Measurements from ENCODE around the gene WNT7B. TPM values are rescaled to one million over a fixed set of nuclear protein-coding genes. Genes with fewer than 3 reads are reported as not detected.

WNT7B gene
- total RNA-seq, 2 donors from 2014 or later = not detected

- DNase-seq (ENCODE audit: low spot score) (no peak), ATAC-seq (no peak)
- Mint-ChIP-seq H3K27ac (no peak overlapping the region), H3K9me3 (no peaks in the 10 kb centered on the region), H3K4me1 (ENCODE audit: low read depth in 2 of 2) (no peaks in the 10 kb centered on the region), H3K4me3 (no peak overlapping the region), H3K27me3 (peaks cover 0 to 8% of the 10 kb centered on the region in 2 donors), H3K36me3 (no peaks in the 10 kb centered on the region)
These were observed 89.5 kb downstream of the WNT7B start for GRCh38 chr22:45887202-45888131.

GRCh38 chr22:45886540-45886939, 90.4 kb downstream of the WNT7B start:
- no peak overlapping the region for H3K27ac Mint-ChIP-seq

GRCh38 chr22:45885941-45886395, 91.0 kb downstream of the WNT7B start:
- H3K27ac Mint-ChIP-seq = no peak overlapping the region
- H3K36me3 Mint-ChIP-seq = no peaks in the 10 kb centered on the region
- H3K4me3 Mint-ChIP-seq = no peak overlapping the region
- H3K4me1 Mint-ChIP-seq (ENCODE audit: low read depth in 2 of 2) = no peaks in the 10 kb centered on the region
- DNase-seq (ENCODE audit: low spot score) = no peak
- ATAC-seq = no peak
- H3K9me3 Mint-ChIP-seq = no peaks in the 10 kb centered on the region
- peaks cover 0 to 10% of the 10 kb centered on the region in 2 donors for H3K27me3 Mint-ChIP-seq

More at GRCh38 chr22:45886540-45886939, 90.4 kb downstream of the WNT7B start:
- no peak for ATAC-seq
- Mint-ChIP-seq H3K9me3 (no peaks in the 10 kb centered on the region), H3K36me3 (no peaks in the 10 kb centered on the region), H3K4me3 (no peak overlapping the region), H3K4me1 (ENCODE audit: low read depth in 2 of 2) (no peaks in the 10 kb centered on the region), H3K27me3 (peaks cover 0 to 10% of the 10 kb centered on the region in 2 donors)
- DNase-seq (ENCODE audit: low spot score) = no peak

- Mint-ChIP-seq H3K4me3 (no peak overlapping the region), H3K4me1 (ENCODE audit: low read depth in 2 of 2) (no peaks in the 10 kb centered on the region), H3K36me3 (no peaks in the 10 kb centered on the region), H3K9me3 (no peaks in the 10 kb centered on the region), H3K27ac (no peak overlapping the region), H3K27me3 (peaks cover 4 to 10% of the 10 kb centered on the region in 2 donors)
- ATAC-seq (no peak), DNase-seq (ENCODE audit: low spot score) (no peak)
These were observed 91.7 kb downstream of the WNT7B start for GRCh38 chr22:45885171-45885840.

- peaks cover 12 to 16% of the 10 kb centered on the region in 2 donors for H3K27me3 Mint-ChIP-seq
- ATAC-seq = no peak
- DNase-seq (ENCODE audit: low spot score) = no peak
- H3K27ac Mint-ChIP-seq = no peak overlapping the region
- H3K4me1 Mint-ChIP-seq (ENCODE audit: low read depth in 2 of 2) = no peaks in the 10 kb centered on the region
- H3K9me3 Mint-ChIP-seq = no peaks in the 10 kb centered on the region
- H3K4me3 Mint-ChIP-seq = no peak overlapping the region
- H3K36me3 Mint-ChIP-seq = no peaks in the 10 kb centered on the region
These were observed 92.5 kb downstream of the WNT7B start for GRCh38 chr22:45884201-45885062.

- no peaks in the 10 kb centered on the region for H3K4me1 Mint-ChIP-seq (ENCODE audit: low read depth in 2 of 2)
- no peaks in the 10 kb centered on the region for H3K36me3 Mint-ChIP-seq
- H3K4me3 Mint-ChIP-seq = no peak overlapping the region
- H3K27ac Mint-ChIP-seq = no peak overlapping the region
- ATAC-seq = peak in 1 of 2 donors; percentile 33
- peaks cover 12 to 18% of the 10 kb centered on the region in 2 donors for H3K27me3 Mint-ChIP-seq
- H3K9me3 Mint-ChIP-seq = no peaks in the 10 kb centered on the region
- DNase-seq (ENCODE audit: low spot score) = no peak
These were observed 93.2 kb downstream of the WNT7B start for GRCh38 chr22:45883811-45884170.

GRCh38 chr22:45882881-45883810, 93.8 kb downstream of the WNT7B start:
- Mint-ChIP-seq H3K4me1 (ENCODE audit: low read depth in 2 of 2) (no peaks in the 10 kb centered on the region), H3K36me3 (no peaks in the 10 kb centered on the region), H3K27ac (no peak overlapping the region), H3K9me3 (no peaks in the 10 kb centered on the region), H3K27me3 (peaks cover 12 to 19% of the 10 kb centered on the region in 2 donors), H3K4me3 (no peak overlapping the region)
- DNase-seq (ENCODE audit: low spot score) (no peak), ATAC-seq (no peak)

- ATAC-seq (no peak), DNase-seq (ENCODE audit: low spot score) (no peak)
- H3K27ac Mint-ChIP-seq = no peak overlapping the region
- no peak overlapping the region for H3K4me3 Mint-ChIP-seq
- no peaks in the 10 kb centered on the region for H3K9me3 Mint-ChIP-seq
- peaks cover 12 to 24% of the 10 kb centered on the region in 2 donors for H3K27me3 Mint-ChIP-seq
- H3K36me3 Mint-ChIP-seq = no peaks in the 10 kb centered on the region
- H3K4me1 Mint-ChIP-seq (ENCODE audit: low read depth in 2 of 2) = no peaks in the 10 kb centered on the region
These were observed 95.5 kb downstream of the WNT7B start for GRCh38 chr22:45881524-45881875.

GRCh38 chr22:45880716-45881523, 96.0 kb downstream of the WNT7B start:
- ATAC-seq (no peak), DNase-seq (ENCODE audit: low spot score) (no peak)
- Mint-ChIP-seq H3K27ac (no peak overlapping the region), H3K4me1 (ENCODE audit: low read depth in 2 of 2) (no peaks in the 10 kb centered on the region), H3K27me3 (peaks cover 12 to 24% of the 10 kb centered on the region in 2 donors), H3K9me3 (no peaks in the 10 kb centered on the region), H3K4me3 (no peak overlapping the region), H3K36me3 (no peaks in the 10 kb centered on the region)

- no peaks in the 10 kb centered on the region for H3K9me3 Mint-ChIP-seq
- no peak overlapping the region for H3K4me3 Mint-ChIP-seq
- no peaks in the 10 kb centered on the region for H3K36me3 Mint-ChIP-seq
- no peak overlapping the region for H3K27ac Mint-ChIP-seq
- DNase-seq (ENCODE audit: low spot score) (no peak), ATAC-seq (no peak)
- H3K27me3 Mint-ChIP-seq = peaks cover 12 to 24% of the 10 kb centered on the region in 2 donors
- H3K4me1 Mint-ChIP-seq (ENCODE audit: low read depth in 2 of 2) = no peaks in the 10 kb centered on the region
These were observed 96.8 kb downstream of the WNT7B start for GRCh38 chr22:45880091-45880715.

GRCh38 chr22:45879552-45879949, 97.4 kb downstream of the WNT7B start:
- no peak for ATAC-seq
- Mint-ChIP-seq H3K27ac (no peak overlapping the region), H3K27me3 (peaks cover 16 to 28% of the 10 kb centered on the region in 2 donors), H3K4me1 (ENCODE audit: low read depth in 2 of 2) (no peaks in the 10 kb centered on the region), H3K9me3 (no peaks in the 10 kb centered on the region), H3K36me3 (no peaks in the 10 kb centered on the region), H3K4me3 (no peak overlapping the region)
- DNase-seq (ENCODE audit: low spot score) = no peak

All from natural killer cell treated with Interleukin-12 subunit alpha and Interleukin-12 subunit beta and Interleukin-15 and Interleukin-18, amount 100 ng/mL, for 72 hours (primary cell).